HG02852 (cell line): ENCODE measurements around the gene PDCL3.

Experiments
- ATAC-seq: cut with Tn5 transposase; IDR thresholded peaks from one replicate; pipeline ENCODE4 v1.9.1; 2021; ENCODE audit warnings: mild to moderate bottlenecking, moderate library complexity; ENCODE audit not compliant: unreplicated experiment

Gene PDCL3

DNA sequence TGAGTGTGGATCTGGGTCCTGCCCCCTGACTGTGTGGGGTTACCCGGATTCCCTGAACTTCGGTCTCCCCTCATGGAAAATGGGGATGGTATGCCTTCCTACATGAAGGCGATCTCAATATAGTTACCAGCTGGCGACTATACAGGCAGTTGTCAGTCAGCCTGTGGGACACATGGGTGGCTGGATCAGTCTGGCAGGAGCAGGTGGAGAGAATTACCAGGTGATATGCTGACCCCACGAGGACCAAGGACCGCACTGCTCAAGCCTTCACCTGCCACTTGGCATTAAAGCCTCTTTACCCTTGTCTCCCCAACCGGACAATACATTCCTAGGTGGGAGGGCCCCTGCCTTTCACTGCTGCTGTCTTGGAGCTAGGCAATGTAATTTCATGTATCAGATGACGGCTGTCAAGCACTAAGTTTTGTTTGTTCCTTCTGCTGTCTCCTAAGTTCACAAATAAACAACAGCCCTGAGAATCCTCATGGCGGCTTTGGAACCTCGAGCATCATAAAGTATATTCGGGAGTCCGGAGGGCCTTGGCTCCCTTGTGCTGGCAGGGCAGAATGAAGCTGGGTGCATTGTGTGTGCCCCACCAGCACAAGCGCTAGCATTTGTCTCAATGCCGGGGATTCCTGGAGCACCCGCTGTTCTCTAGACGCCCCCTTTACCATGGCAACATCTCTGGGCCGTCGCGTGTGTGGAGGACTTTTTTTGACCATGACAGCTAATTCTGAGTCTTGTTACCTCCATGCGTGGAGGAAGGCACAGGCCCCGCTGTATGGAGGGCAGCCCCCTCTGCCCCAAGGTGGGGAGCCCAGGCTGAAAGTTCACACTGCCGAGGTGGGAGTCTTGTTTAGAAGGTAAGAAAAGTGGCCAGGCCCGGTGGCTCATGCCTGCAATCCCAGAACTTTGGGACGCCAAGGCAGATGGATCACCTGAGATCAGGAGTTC lies 48.6 kb downstream of the PDCL3 start:
- ATAC-seq = no peak

DNA sequence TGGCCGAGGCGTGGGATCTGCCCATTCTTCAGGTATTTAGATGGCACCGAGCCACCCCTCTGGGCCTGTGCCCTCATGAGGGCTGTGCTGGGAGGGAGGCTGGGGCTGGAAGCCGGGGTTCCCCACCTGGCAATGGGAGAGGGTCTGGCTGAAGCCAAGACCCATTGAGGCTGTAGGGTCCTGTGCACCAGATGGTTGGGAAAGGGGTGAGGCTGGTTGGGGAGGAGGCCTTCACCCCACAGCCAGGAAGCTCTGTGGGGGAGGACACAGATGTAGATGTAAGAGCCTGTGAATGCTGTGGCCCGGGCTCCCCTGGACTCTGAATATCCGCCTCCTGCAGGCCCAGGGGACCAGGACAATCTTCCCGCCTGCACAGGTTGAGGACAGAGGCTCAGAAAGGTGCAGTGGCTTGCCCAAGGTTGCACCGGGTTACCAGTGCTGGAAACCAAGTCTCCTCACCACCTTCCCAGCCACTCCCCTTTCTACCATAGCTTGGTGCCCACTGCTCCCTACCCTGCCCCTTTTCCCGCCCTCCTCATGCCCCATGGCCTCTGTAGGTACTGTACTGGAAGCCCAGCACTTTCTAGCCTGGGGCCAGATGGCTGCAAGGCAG lies 49.7 kb downstream of the PDCL3 start:
- no peak for ATAC-seq

DNA sequence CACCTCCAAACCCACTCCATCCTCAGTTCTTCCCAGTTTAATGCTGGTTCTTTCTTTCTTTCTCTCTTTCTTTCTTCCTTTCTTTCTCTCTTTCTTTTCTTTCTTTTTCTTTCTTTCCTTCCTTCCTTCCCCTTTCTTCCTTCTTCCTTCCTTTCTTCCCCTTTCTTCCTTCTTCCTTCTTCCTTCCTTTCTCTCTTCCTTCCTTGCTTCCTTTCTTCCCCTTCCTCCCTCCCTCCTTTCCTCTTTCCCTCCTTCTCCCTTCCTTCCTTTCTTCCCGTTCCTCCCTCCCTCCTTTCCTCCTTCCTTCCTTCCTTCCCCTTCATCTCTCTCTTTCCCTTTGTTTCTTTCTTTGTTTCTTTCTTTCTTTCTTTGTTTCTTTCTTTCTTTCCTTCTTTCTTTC lies 50.9 kb downstream of the PDCL3 start:
- no peak for ATAC-seq

DNA sequence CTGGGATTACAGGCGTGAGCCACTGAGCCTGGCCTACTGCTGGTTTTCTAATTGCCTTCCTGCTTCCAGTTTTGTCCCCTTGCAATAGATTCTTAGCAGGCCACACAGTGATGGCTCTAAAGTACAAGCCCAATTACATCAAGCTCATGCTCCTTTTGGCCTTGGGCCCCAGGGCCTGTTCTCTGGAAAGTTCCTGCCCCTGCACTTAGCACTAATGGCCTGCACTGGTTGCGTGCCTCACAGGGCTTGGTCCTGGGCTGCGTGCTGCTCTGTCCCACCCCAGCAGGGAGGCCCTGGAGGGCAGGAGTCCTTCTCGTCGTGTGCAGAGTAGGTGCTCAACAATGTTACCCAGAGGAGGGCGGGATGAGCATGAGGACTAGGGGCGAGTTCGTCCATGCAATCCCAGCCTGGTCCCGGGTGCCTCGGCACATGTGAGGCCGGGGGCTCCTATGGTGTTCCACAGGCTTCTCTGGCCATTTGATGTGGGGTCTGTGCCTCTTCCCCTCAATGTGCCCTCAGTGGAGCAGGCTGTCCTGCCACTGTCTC lies 51.7 kb downstream of the PDCL3 start:
- ATAC-seq = no peak

DNA sequence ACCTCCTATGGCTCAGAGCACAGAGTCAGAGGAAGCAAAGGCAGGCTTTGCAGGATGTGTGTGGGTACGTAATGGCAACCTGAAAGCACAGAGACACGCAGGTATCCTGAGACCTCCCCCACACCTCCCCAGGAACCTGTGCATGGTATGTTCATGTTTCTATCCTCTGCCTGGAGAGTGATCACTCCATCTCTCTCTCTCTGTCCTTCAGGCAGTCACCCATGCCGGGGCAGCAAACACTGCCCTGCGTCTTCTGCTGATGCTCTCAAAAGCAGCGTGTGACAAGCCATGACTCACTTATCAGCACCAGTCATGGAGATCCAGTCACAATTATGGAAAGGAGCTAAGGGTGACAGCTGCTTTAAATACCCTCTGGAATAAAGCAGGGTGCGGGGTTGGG lies 52.7 kb downstream of the PDCL3 start:
- ATAC-seq = no peak

DNA sequence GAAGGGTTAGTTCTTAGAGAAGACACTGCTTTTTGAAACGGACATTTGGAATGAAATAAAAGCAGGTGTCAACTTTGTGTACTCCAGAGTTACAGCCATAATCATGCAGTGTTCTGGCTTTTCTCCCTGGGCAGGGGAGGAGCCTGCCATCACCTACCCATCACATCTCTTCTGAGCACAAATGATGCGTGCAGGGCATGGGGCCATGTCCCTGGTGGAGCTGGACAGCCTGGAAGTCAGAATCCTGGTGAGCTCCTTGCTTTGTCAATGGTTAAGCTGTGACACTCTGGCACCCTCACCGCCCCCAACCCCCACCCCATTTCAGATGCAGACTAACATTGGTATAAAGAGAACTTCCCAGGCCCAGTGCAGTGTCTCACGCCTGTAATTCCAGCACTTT lies 53.1 kb downstream of the PDCL3 start:
- ATAC-seq = no peak

DNA sequence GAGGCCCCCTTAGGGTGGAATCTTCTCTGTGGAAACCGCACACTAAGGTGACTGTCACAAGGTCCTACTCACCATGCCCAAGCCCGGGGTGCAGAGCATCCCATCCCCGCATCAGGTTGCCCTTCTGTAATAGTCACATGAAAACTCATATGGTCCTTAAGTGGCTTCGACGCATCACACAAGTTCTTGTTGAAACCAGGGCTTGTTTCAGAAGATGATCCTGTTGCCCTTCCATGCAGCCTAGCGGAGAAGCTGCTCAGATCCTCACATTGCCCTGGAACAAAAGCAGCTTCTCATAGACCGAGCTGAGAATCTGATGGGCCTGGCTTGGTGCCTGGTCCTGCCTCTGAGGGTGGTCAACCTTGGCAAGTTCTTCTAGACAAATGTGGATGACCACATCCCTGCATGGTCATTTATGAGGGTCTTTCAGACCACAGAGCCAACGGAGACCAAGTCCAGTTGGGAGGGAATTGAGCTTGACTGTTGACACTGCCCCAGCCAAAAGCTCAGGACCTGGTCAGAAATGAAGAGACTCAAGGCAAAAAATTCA lies 54.1 kb downstream of the PDCL3 start:
- ATAC-seq = no peak

DNA sequence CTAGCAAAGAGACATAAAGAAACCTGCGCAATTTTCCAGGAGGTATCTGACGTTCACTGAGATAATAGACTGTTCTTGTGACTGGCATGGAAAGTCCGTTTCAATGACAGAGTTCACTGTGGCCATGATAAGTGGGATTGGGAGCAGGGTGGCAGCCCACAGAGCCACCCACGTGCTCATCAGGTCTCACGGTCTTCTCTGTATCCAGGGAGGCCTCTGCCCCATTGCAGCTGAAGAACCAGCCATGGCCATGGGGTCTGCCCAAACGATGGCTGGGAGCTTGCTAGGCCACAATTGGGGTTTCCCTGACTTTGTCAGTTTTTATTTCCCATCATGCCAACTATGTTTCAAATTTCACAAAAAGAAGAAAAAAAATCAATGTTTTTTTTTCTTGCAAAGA lies 57.2 kb downstream of the PDCL3 start:
- ATAC-seq = no peak

DNA sequence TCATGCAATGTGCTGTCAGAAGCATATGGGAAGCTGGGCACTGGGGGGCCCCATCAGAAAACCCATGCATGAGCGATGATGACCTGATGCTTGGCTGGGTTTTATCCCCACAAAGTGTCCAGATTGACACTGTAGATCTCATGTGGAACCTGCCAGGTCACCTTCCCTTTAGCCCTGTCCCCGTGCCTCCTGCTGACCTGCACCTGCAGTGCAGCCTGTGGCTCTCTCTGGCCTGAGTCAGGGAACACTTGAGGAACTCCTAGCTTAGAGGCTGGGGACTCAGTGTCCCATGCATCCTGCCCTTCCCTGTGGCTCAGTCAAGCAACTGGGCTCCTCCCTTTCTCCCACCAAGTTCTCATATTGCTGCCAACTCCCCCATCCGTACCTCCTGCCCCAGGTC lies 57.7 kb downstream of the PDCL3 start:
- ATAC-seq = no peak

DNA sequence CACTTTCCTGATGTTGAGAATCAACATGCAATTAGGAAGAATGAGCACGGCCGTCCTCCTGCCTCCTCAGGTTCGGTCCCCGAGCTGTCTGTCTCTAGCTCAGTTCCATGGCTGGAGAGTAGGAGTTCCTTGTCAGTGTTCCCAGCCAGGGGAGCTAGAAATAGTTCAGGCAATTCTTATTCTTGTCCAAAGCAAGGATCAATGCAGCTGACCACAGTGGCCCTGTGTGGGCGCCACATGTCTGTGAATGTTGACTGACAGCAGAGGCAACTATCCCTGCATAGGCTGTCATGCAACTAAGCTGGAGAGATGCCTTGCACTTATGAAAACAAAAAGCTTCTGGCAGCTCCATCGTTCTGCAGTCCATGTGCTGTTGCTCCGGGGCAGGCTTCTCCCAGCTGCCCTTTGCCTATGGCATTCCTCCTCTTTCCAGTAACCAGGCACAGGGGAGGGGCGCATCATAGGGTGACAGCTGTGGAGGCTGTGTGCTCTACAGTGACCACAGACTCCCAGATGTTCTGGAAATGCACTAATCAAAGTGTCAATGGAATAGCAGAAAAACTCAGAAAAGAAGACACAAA lies 58.7 kb downstream of the PDCL3 start:
- no peak for ATAC-seq

DNA sequence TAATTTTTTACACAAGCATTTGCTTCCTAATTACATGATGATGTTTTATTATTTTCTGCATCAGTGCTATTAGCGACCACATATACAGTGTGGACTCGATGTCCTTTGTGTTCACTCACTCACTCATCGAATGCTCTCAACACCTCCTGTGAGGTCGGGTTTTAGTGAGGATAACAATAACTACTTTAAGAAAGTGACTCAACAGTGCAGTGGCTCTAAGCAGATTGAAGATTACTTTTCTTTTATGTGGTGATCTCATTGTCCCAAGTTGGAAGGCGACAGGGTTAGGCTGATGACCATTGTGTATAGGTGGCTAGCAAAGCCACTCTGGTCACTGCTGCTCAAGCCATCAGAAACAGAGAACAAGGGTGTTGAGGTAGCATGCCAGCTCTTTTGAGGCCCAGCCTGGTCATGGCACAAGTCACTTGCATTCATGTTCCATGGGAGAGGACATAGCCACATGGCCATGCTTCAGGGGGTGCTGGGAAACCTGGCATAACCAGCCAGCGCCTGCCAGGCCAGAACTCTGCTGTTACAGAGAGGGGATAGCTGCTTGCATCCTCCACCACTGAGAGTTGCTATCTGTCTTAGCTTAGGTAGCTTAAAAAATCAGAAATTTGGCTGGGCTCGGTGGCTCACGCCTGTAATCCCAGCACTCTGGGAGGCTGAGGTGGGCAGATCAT lies 60.4 kb downstream of the PDCL3 start:
- no peak for ATAC-seq

DNA sequence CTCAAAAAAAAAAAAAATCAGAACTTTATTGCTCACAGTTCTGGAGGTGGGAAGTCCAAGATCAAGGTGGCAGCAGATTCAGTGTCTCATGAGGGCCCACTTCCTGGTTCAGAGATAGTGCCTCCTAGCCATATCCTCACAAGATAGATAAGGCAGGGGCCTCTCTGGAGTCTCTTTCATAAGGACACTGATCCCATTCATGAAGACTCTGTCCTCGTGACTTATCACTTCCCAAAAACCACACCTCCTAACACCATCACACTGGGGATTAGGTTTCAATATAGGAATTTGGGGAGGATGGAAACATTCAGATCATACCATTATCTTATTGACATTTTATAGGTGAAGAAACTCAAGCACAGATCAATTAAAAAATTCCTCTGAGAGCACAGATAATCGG lies 61.1 kb downstream of the PDCL3 start:
- ATAC-seq = no peak

DNA sequence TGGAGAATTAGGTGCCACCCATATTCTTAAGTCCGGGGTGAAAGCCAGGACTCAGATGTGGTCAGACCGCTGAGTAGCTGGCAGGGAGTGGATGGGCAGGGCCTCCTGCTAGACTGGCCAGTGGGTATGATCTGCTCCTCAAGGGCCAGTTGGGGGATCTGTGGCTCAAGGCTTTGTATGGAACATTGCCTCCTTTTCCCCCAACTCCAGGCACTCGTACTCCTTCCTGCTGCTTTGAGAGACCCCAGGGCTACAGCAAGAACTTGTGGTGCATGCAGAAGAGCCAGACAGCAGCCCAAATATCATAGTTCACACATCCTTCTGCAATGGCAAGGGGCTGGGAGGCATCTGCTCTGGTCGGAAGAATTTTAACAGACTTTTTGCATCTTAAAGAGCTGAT lies 61.7 kb downstream of the PDCL3 start:
- no peak for ATAC-seq

DNA sequence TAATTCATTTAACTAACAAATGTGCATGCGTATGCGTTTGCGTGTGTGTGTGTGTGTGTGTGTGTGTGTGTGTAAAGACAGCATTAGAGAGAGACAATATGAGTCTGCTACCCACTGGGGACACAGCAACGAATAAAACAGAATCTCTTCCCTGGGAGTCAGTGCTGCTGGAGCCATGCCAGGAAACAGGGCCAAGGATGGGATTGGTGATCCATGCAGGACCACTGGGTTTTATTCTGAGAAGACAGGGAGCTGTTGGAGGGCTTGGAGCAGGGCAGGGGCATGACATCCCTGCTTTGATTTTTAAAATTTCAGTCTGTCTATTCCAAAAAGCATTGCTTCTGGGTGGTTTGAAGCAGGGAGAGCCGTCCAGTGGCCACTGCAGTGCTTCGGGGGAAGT lies 62.9 kb downstream of the PDCL3 start:
- no peak for ATAC-seq
